Neural progenitor cell (in vitro differentiated cells): Measurements from ENCODE around the gene CHTF18. TPM values are rescaled to one million over a fixed set of nuclear protein-coding genes. Genes with fewer than 3 reads are reported as not detected.

Source experiments
- DNase-seq: peaks from one replicate; pipeline ENCODE4 v3.0.0-alpha.2; 2016; ENCODE audit warnings: low spot score
- H2AFZ ChIP-seq: fragments of 200-600 bp; sonication (generic); replicated peaks from 2 replicates; pipeline ENCODE4 v1.6.1; 2016; ENCODE audit warnings: antibody characterized with exemption
- H3F3A ChIP-seq: fragments of 200-600 bp; sonication (generic); 2 replicates; pipeline ENCODE4 v1.6.1; 2016; ENCODE audit warnings: antibody characterized with exemption, low read depth
- H3K27ac ChIP-seq: fragments of 200-600 bp; sonication (generic); 2 replicates; pipeline ENCODE4 v1.5.1; 2016; ENCODE audit warnings: mild to moderate bottlenecking
- H3K27me3 ChIP-seq: fragments of 200-600 bp; sonication (generic); 2 replicates; pipeline ENCODE4 v1.6.1; 2016; ENCODE audit warnings: mild to moderate bottlenecking, moderate library complexity
- H3K36me3 ChIP-seq: fragments of 200-600 bp; sonication (generic); 2 replicates; pipeline ENCODE4 v1.5.1; 2016
- H3K4me1 ChIP-seq: fragments of 200-600 bp; sonication (generic); 2 replicates; pipeline ENCODE4 v1.6.1; 2016; ENCODE audit warnings: mixed run types
- H3K4me2 ChIP-seq: fragments of 200-600 bp; sonication (generic); 2 replicates; pipeline ENCODE4 v1.6.1; 2016
- H3K4me3 ChIP-seq: fragments of 200-600 bp; sonication (generic); 2 replicates; pipeline ENCODE4 v1.5.1; 2016
- H3K79me2 ChIP-seq: fragments of 200-600 bp; sonication (generic); 2 replicates; pipeline ENCODE4 v1.6.1; 2016; ENCODE audit warnings: low read depth
- H3K9ac ChIP-seq: fragments of 200-600 bp; sonication (generic); 2 replicates; pipeline ENCODE4 v1.6.1; 2016
- H3K9me3 ChIP-seq: fragments of 200-600 bp; sonication (generic); 2 replicates; pipeline ENCODE4 v1.5.1; 2016; ENCODE audit warnings: low read depth
- H4K20me1 ChIP-seq: fragments of 200-600 bp; sonication (generic); 2 replicates; pipeline ENCODE4 v1.6.1; 2016; ENCODE audit warnings: low read depth
- H3K27ac Mint-ChIP-seq: 3 replicates; pipeline ENCODE4 v1.8.0; 2021; ENCODE audit warnings: mixed read lengths
- H3K27me3 Mint-ChIP-seq: 2 replicates; pipeline ENCODE4 v1.8.0; 2022; ENCODE audit warnings: low read depth, mild to moderate bottlenecking, inconsistent platforms, moderate library complexity, mixed read lengths; ENCODE audit not compliant: insufficient read depth
- H3K36me3 Mint-ChIP-seq: 3 replicates; pipeline ENCODE4 v1.8.0; 2021; ENCODE audit warnings: mixed read lengths
- H3K4me1 Mint-ChIP-seq: 3 replicates; pipeline ENCODE4 v1.8.0; 2021; ENCODE audit warnings: mixed read lengths
- H3K4me3 Mint-ChIP-seq: 3 replicates; pipeline ENCODE4 v1.8.0; 2021; ENCODE audit warnings: mild to moderate bottlenecking, moderate library complexity, mixed read lengths
- H3K9me3 Mint-ChIP-seq: 3 replicates; pipeline ENCODE4 v1.8.0; 2020; ENCODE audit warnings: mixed read lengths
- EZH2 ChIP-seq: fragments of 200-600 bp; sonication (generic); IDR thresholded peaks from 2 replicates; pipeline ENCODE4 v1.6.1; 2017; ENCODE audit warnings: antibody characterized with exemption, mild to moderate bottlenecking, moderate library complexity
- EZH2phosphoT487 ChIP-seq: fragments of 200-600 bp; sonication (generic); IDR thresholded peaks from 2 replicates; pipeline ENCODE4 v1.6.1; 2017; ENCODE audit warnings: antibody characterized with exemption
- total RNA-seq: library from RNA; depleted of rRNA; stranded (reverse); fragments of >200 nt; gene quantifications from 2 replicates; pipeline ENCODE4 v1.2.3, GENCODE V29; 2015; ENCODE audit warnings: low replicate concordance
- TF ChIP-seq, protein P1 (sequence below): fragments of 200-600 bp; sonication (generic); IDR thresholded peaks from 2 replicates; pipeline ENCODE4 v1.5.1; 2017; ENCODE audit warnings: antibody characterized with exemption, mild to moderate bottlenecking

CHTF18 gene
- total RNA-seq, 1 donor from 2014 or later = 35.6 TPM

DNA sequence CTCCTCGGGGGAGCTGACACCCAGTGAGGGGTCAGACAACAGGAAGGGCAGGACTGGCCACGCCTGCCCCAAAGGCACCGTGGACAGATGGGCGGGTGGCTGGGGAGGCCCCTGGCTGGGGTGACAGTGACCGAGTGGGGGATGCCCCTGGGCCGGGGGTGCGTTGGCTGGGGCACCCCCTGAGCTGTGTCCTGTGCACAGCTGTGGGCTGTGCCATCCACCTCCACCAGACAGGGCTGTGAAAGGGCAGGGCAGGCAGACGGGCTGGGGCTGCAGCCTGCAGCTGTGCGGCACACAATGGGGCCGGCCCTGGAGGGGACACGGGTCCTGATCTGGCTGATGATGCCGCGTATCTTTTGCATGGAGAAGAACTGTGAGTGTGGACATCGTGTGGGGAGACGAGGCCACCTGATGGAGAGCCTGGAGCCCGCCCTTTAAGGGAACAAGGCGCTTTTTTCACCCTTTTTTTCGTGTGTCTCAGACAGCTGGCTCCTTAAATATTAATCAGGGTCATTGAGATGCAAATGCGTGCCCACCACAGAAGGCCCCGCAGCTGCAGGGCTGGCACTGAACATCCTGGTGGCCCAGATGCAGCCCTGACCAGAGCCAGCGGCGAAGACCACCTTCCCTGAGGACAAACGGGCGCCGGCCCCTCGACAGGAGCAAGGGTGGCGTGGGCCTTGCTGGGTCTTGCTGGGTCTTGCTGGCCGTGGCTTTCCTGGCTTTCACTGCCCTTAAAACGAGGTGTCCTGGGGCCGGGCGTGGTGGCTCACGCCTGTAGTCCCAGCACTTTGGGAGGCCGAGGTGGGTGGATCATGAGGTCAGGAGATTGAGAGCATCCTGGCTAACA, 54.5 kb downstream of the CHTF18 start:
- no peak overlapping the region for H3K27ac ChIP-seq
- no peaks in the 10 kb centered on the region for H3K27me3 ChIP-seq
- no peaks in the 10 kb centered on the region for H3K36me3 ChIP-seq
- no peak overlapping the region for H3K4me2 ChIP-seq
- H3K9me3 Mint-ChIP-seq = peaks cover 16% of the 10 kb centered on the region
- H3K27me3 Mint-ChIP-seq = peaks cover 4% of the 10 kb centered on the region
- no peak for DNase-seq
- H3K27ac Mint-ChIP-seq = no peak overlapping the region
- no peak overlapping the region for H3K4me3 ChIP-seq
- H3K4me1 Mint-ChIP-seq = peaks cover 10% of the 10 kb centered on the region
- H3K36me3 Mint-ChIP-seq = no peaks in the 10 kb centered on the region
- no peaks in the 10 kb centered on the region for H4K20me1 ChIP-seq
- no peaks in the 10 kb centered on the region for H3K9me3 ChIP-seq
- no peaks in the 10 kb centered on the region for H3K4me1 ChIP-seq
- no peak overlapping the region for H2AFZ ChIP-seq
- no peak overlapping the region for H3K9ac ChIP-seq
- H3F3A ChIP-seq = peaks cover 3% of the 10 kb centered on the region
- no peaks in the 10 kb centered on the region for H3K79me2 ChIP-seq
- TF ChIP-seq EZH2 (no peak), EZH2phosphoT487 (no peak)
- TF ChIP-seq, protein P1, sequence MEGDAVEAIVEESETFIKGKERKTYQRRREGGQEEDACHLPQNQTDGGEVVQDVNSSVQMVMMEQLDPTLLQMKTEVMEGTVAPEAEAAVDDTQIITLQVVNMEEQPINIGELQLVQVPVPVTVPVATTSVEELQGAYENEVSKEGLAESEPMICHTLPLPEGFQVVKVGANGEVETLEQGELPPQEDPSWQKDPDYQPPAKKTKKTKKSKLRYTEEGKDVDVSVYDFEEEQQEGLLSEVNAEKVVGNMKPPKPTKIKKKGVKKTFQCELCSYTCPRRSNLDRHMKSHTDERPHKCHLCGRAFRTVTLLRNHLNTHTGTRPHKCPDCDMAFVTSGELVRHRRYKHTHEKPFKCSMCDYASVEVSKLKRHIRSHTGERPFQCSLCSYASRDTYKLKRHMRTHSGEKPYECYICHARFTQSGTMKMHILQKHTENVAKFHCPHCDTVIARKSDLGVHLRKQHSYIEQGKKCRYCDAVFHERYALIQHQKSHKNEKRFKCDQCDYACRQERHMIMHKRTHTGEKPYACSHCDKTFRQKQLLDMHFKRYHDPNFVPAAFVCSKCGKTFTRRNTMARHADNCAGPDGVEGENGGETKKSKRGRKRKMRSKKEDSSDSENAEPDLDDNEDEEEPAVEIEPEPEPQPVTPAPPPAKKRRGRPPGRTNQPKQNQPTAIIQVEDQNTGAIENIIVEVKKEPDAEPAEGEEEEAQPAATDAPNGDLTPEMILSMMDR = no peak
- no peak overlapping the region for H3K4me3 Mint-ChIP-seq

DNA sequence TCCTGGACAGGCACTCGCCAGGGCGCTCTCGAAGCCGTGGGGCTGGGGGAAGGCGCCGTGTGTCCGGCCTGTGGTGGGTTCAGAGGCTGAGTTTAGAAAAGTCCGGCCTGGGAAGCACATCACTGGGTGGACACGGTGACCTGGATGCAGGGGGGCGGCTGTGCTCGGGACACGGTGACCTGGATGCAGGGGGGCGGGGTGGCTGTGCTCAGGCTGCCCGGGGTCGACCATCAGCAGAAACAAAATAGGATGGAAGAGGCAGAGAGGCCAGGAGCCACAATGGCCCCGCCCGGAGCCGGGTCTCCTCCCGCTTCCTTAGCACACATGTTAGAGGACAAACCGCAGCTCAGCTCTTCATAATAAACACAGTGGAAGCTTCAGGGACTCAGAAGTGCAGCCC, 55.4 kb downstream of the CHTF18 start:
- H3K27me3 Mint-ChIP-seq = peaks cover 4% of the 10 kb centered on the region
- H3K27ac ChIP-seq = no peak overlapping the region
- H3F3A ChIP-seq = peaks cover 3% of the 10 kb centered on the region
- no peaks in the 10 kb centered on the region for H3K4me1 ChIP-seq
- TF ChIP-seq EZH2phosphoT487 = no peak
- TF ChIP-seq, protein P1 = no peak
- H3K4me3 Mint-ChIP-seq = no peak overlapping the region
- no peak overlapping the region for H3K4me3 ChIP-seq
- H3K4me2 ChIP-seq = no peak overlapping the region
- DNase-seq = no peak
- H3K27ac Mint-ChIP-seq = no peak overlapping the region
- H3K36me3 ChIP-seq = no peaks in the 10 kb centered on the region
- H3K9me3 Mint-ChIP-seq = peaks cover 21% of the 10 kb centered on the region
- H3K9ac ChIP-seq = no peak overlapping the region
- no peaks in the 10 kb centered on the region for H3K9me3 ChIP-seq
- H2AFZ ChIP-seq = no peak overlapping the region
- H4K20me1 ChIP-seq = no peaks in the 10 kb centered on the region
- H3K79me2 ChIP-seq = no peaks in the 10 kb centered on the region
- no peaks in the 10 kb centered on the region for H3K36me3 Mint-ChIP-seq
- no peaks in the 10 kb centered on the region for H3K27me3 ChIP-seq
- H3K4me1 Mint-ChIP-seq = peaks cover 10% of the 10 kb centered on the region

DNA sequence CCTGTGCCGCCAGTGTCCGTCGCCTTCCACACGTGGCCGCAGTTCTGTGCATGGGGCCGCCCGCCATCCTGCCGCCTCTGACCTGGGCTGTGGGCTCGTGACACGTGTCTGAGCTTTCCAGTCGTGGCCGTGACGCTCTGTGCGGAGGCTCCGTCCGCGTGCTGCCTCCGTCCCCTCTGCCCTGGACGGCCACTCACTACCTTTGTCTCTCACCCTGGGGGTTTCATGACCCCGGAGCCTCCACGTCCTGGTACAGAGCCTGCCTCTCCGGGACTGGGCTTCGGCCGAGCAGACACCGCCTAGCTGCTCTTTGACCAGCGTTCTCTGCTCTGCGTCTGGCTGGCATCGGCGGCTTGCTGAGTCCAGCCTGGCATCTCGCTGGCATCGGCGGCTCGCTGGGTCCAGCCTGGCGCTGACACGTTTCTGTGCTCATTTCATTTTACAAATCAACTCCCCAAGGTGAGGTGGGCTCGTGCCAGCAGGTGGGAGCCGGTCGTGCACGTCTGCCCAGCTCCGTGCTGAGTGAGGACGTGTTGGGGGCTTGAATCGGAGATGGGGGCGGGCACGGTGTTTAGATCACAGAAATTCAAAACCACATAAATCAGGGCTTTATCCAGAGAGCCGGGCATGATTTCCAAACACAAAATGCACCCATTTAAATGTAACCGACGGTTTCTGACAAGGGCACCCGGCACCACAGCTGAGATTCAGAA, 56.4 kb downstream of the CHTF18 start:
- Histone ChIP-seq H4K20me1 (no peaks in the 10 kb centered on the region), H3K79me2 (no peaks in the 10 kb centered on the region), H3K4me2 (no peak overlapping the region), H3F3A (peaks cover 3% of the 10 kb centered on the region), H3K4me1 (no peaks in the 10 kb centered on the region), H3K9ac (no peak overlapping the region), H3K9me3 (no peaks in the 10 kb centered on the region), H3K27ac (no peak overlapping the region), H3K36me3 (no peaks in the 10 kb centered on the region), H2AFZ (no peak overlapping the region), H3K27me3 (no peaks in the 10 kb centered on the region), H3K4me3 (no peak overlapping the region)
- H3K9me3 Mint-ChIP-seq = peaks cover 29% of the 10 kb centered on the region
- H3K4me1 Mint-ChIP-seq = peaks cover 10% of the 10 kb centered on the region
- H3K36me3 Mint-ChIP-seq = peaks cover 1% of the 10 kb centered on the region
- no peak overlapping the region for H3K27ac Mint-ChIP-seq
- no peak overlapping the region for H3K4me3 Mint-ChIP-seq
- TF ChIP-seq, protein P1 = no peak
- no peak for TF ChIP-seq EZH2
- no peak for TF ChIP-seq EZH2phosphoT487
- DNase-seq = no peak
- peaks cover 4% of the 10 kb centered on the region for H3K27me3 Mint-ChIP-seq
